Hepatocyte (in vitro differentiated cells): ENCODE data around the gene MORC1.

Source experiments
- EZH2 ChIP-seq: fragments of 200-600 bp; sonication (generic); IDR thresholded peaks from 2 replicates; pipeline ENCODE4 v1.6.1; 2016; ENCODE audit warnings: antibody characterized with exemption, mild to moderate bottlenecking, borderline replicate concordance
- EZH2phosphoT487 ChIP-seq: fragments of 200-600 bp; sonication (generic); IDR thresholded peaks from one replicate; pipeline ENCODE4 v1.6.1; 2018; ENCODE audit warnings: antibody characterized with exemption, mild to moderate bottlenecking, low read depth, moderate library complexity; ENCODE audit not compliant: unreplicated experiment, severe bottlenecking
- TF ChIP-seq, protein P1 (sequence below): fragments of 200-600 bp; sonication (generic); IDR thresholded peaks from 2 replicates; pipeline ENCODE4 v1.5.1; 2016; ENCODE audit warnings: antibody characterized with exemption, mild to moderate bottlenecking; ENCODE audit not compliant: poor library complexity

GRCh38 chr3:109165905-109166304, 48.0 kb upstream of the MORC1 start:
- TF ChIP-seq, protein P1, sequence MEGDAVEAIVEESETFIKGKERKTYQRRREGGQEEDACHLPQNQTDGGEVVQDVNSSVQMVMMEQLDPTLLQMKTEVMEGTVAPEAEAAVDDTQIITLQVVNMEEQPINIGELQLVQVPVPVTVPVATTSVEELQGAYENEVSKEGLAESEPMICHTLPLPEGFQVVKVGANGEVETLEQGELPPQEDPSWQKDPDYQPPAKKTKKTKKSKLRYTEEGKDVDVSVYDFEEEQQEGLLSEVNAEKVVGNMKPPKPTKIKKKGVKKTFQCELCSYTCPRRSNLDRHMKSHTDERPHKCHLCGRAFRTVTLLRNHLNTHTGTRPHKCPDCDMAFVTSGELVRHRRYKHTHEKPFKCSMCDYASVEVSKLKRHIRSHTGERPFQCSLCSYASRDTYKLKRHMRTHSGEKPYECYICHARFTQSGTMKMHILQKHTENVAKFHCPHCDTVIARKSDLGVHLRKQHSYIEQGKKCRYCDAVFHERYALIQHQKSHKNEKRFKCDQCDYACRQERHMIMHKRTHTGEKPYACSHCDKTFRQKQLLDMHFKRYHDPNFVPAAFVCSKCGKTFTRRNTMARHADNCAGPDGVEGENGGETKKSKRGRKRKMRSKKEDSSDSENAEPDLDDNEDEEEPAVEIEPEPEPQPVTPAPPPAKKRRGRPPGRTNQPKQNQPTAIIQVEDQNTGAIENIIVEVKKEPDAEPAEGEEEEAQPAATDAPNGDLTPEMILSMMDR = no peak
- TF ChIP-seq EZH2 = no peak
- TF ChIP-seq EZH2phosphoT487 = no peak
